Epithelial cell of prostate (primary cell): Measurements from ENCODE around the gene MEF2B.

Experiments
- DNase-seq: peaks from one replicate; pipeline ENCODE4 v3.0.0-alpha.2; 2011; ENCODE audit warnings: low read depth, low spot score
- H3K27ac ChIP-seq: fragments of 450-650 bp; 2 replicates; pipeline ENCODE4 v1.5.1; 2017; ENCODE audit warnings: mild to moderate bottlenecking

Gene MEF2B

DNA sequence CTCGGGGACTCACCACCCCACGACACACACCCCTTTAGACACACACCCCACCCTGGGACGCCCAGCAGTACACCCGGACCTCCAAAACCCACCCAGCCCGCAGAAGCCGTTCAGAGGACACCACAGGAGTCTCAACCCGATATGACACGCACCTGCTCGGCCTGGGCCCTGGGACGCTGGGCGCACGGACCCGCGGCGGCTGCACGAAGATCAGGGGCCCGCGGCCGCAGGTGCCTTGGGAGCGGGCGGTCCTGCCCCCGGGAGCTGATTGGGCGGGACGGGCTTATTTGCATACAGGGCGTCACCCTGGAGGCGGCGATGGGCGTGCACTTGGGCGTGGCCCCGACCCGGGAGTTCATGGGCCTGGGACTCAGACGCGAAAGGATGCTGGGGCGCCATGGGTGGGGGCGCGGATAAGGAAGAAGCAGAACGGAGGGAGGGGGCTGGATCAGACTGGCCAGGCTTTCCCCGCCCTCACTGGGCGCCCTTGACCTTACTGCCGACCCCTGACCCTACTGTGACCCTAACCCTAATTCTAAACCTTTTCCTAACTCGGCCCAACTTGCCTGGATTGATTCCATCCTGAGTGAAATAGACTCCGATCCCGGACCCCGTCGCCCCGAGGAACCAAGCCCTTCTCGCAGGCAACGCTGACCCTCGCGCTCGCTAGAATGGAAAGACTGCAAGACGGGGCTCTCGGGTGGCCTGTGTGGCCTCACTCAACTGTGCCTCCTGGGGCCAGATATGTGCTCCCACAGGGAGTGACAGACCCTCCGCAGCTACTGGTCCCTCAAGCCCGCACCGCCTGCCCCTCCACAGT lies at the start of gene MEF2B:
MEF2B (minus strand) TSS at position 211 of the 820 bp plus-strand sequence. CDS start 19,528 bp downstream, outside the sequence.
- no peak within 1 kb of the TSS for H3K27ac ChIP-seq
- no peak for DNase-seq

DNA sequence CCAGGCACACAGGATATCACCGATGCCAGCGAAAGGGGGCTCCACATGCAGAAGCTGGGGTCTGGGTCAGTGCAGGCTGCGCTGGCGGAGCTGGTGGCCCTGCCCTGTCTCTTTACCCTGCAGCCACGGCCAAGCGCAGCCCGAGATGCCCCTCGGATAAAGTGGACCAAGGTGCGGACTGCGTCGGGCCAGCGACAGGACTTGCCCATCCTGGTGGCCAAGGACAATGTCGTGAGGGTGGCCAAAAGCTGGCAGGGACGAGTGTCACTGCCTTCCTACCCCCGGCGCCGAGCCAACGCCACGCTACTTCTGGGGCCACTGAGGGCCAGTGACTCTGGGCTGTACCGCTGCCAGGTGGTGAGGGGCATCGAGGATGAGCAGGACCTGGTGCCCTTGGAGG lies 48.8 kb upstream of the MEF2B start:
- no peak overlapping the region for H3K27ac ChIP-seq
- no peak for DNase-seq

DNA sequence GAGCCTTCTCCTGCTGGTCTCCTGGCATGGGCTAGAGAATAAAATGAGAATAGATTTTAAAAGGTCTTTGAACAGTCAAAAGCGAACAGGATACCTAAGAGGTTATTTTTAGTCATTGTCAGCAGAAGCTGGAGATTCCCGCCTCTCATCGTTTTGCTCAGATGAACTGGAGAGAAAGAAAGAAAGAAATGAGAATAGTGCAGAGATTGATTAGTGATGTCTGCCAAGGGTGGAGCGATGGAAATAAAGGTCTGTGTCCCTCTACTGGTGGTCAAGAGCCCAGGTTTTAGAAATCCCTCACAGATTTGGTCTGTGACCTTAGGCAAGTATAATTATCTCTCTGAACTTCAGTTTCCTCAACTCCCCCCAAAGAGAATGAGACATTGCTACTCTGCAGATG lies 47.0 kb upstream of the MEF2B start:
- no peak overlapping the region for H3K27ac ChIP-seq
- DNase-seq: no peak

DNA sequence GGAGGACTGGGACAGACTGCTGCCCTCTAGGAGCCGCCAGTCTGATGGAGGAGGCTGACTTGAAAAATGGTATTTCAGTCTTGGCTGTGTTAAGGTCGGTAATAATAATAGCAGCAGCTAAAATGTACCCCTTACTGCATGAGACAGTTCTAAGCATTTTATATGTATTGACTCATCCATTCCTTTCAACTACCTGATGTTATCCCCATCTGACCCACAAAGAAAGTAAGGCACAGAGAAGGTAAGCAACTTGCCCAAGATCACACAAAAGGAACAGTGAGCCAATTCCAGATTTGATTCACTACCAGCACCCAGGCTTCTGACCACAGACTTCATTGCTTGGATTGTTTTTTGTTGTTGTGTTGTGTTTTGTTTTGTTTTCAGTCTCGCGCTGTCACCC lies 45.7 kb upstream of the MEF2B start:
- no peak overlapping the region for H3K27ac ChIP-seq
- no peak for DNase-seq

DNA sequence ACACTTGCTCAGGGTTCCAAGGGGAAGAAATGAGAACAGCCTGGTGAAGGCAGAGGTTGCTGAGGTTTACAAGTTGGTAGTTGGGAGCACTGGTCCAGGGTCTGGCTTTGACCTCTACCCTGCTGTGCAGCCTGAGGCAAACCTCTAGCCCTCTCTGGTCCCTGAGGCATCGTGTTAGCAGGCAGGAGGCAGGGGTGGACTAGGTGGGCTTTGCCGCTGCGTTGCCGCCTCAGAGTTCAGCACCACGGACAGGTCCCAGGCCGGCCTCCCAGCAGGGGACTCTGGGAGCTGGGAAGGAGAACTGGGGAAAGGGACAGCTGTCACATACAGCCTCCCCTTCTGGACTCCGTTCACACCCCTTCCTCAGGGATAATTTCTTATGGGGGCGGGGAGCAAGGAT lies 44.8 kb upstream of the MEF2B start:
- no peak for DNase-seq
- H3K27ac ChIP-seq: no peak overlapping the region

DNA sequence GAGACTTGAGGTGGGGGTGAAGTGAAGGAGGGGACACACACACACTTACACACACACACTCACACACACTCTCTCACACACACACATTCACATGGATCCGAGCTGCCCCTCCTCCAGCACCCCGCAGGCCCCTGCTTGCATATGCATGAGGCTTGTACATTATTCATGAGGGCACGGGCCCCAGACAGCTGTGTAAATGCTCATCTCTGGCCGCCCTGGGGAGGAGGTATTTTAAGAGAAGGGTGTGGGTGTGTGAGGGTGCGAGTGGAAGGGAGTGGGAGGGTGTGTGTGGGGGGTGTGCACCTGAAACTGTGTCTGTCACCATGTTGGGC lies 44.1 kb upstream of the MEF2B start:
- DNase-seq: no peak
- H3K27ac ChIP-seq: no peak overlapping the region

DNA sequence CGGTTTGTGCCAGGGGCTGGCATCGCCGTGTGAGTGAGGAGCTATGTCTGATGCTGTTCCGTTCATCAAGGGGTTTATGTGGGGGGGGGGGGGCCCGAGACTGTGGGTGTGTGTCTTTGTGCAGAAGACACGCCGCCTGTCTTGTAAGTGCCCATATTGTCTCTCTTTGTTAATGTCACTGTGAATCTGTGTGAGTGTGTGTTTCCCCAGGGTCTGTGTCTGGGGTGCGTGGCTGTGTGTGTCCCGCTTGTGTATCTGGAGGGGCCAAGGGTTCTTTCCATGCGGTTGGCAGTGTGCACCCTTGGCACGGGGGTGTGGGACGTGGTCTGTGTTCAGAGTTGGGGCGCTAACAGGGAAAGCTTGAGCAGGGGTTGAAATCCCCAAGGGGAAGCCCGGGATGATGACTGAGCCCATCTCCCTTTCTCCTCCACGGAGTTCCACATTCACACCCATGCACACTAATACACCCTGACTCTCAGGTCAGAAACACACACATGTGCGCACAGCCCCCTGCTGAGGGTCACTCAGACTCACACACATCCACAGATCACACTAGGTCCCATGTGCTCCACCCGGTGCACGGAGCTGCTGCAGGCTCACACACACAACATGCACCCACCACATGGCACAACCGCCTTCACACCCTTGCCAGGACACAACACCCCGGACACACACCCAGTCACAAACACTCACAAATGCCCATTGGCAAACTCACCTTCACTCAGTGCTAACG lies 43.5 kb upstream of the MEF2B start:
- no peak overlapping the region for H3K27ac ChIP-seq
- no peak for DNase-seq

DNA sequence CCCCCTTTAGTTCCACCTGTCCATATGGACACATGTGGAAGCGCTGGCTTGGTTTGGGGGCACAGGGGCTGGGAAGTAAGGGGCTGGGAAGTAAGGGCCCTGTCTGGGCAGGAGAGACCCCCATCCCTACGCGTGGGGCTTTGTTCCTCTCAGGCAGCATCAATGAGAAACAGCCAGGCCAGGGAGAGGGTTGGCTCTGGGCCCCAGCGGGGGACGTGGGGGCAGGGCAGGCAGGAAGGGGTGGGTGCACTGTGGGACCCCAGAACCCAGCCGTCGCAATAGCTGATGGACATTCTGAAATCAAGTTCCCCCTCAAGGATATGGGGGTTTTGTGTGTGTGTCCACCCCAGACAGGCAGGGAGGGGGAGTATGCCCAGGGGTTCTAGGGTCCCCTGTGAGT lies 42.9 kb upstream of the MEF2B start:
- DNase-seq: no peak
- no peak overlapping the region for H3K27ac ChIP-seq

DNA sequence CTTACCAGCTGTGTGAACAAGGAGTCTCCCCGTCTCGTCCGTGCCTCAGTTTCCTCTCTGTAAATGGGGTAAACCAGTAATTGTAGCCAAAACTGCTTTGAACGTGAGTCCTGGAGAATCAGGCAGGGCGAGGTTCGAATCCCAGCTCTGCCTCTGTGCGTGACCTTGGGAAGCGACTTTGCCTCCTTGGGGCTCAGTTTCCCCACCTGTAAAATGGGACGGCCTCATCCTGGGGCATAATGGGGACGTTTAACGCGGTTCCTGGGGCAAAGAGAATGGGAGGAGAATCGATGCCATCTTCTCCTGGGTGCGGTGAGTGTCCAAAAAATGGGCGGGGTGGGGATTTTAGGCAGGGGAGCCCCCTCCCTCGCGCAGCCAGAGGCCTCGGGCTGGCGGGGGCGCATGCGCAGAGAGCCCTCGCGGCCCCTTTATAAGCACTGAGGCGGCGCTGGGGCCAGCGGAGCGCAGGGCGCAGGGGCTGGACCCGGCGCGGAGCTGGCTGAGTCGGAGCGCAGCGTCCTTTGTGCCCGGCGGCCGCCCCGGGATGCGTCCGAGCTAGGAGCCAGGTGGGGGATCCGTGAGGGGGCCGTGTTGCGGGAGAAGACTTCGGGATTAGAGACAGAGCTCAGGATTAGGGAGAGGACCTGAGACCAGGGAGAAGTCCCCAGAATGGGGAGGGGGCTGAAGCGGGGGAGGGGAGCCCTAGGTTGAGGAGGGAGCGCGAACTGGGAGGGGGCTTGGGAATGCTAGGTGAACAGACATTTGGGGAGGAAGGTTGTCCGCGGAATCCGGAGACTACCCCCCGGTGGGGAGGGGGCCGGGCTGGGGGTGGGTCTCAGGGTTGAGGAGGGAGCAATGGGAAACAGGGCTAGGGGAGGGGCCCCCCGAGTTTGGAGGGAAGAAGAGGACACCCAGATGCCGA lies 41.7 kb upstream of the MEF2B start, which contains the start of gene NCAN:
NCAN (plus strand) TSS at position 460 of the 922 bp plus-strand sequence. CDS start 4,996 bp downstream, outside the sequence.
- no peak within 1 kb of the TSS for H3K27ac ChIP-seq
- no peak for DNase-seq

DNA sequence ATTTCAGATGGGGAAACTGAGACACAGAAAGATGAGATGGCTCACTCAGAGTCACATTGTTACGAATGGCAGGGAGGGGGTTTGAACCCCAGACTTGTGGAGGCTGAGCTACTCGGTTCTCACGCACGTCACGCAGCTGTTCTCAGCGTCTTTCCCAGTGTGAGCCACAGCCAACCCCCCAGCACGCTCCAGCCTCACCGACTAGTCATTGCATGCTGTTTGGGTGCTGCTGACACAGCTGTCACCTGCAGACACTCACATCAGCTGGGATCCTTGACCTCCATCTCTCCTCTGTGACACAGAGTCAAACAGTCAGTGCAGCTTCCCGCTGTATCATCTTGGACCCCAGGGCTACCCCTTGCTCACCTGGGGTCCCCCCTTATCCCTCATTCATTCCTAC lies 39.3 kb upstream of the MEF2B start:
- no peak overlapping the region for H3K27ac ChIP-seq
- no peak for DNase-seq

DNA sequence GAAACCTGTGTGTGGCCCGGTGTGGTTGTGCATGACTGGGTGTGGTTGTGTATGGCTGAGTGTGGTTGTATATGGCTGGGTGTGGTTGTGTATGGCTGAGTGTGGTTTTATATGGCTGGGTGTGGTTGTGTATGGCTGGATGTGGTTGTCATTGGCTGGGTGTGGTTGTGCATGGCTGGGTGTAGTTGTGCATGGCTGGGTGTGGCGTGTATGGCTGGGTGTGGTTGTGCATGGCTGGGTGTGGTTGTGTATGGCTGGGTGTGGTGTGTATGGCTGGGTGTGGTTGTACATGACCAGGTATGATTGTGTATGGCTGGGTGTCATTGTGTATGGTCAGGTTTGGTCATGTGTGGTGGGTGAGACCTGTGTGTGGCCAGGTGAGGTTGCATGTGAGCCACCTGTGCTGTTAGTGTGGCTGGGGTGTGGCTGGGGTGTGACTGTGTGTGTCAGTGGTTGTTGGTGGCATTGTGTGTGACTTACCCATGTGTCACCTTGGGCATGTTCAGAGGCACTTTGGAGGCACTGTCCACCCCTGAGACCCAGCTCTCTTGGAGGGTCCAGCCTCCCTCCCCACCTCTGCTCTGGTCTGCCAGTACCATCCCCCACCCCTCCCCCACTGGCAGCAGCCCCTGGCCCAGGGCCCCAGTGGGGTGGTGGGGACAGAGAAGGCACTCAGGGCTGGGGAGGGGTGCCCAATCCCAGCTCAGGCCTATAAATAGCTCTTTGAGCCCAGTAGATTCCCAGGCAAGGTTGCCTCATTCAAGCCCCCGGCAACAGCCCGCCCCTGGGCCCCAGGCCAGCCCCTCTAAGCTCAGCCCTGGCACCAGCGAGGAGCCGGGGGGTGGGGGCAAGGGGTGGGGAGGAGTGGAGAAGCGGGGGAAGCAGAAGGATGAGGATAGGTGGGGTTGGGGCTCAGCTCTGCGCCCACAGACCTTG lies 37.8 kb upstream of the MEF2B start:
- DNase-seq: no peak
- H3K27ac ChIP-seq: peak overlapping the region; percentile 45

DNA sequence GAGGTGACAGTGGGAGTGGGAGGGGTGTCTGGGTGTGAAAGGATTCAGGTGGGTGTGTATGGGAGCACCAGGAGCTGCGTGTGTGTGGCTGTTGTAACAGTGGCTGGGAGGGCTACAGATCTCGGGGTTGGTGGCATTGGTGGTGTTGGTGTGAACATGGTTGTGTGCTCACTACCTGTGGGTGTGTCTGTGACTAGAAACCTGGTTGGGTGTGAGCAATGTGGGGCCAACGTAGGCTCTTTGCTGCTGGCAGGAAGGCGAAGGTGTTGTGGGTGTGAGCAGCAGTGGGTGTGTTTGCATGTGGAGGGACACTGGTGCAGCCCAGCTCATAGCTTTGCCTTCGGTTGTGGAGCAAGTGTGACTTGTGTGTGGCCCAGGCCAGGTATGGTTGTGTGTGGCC lies 36.9 kb upstream of the MEF2B start:
- DNase-seq: no peak
- H3K27ac ChIP-seq: no peak overlapping the region

DNA sequence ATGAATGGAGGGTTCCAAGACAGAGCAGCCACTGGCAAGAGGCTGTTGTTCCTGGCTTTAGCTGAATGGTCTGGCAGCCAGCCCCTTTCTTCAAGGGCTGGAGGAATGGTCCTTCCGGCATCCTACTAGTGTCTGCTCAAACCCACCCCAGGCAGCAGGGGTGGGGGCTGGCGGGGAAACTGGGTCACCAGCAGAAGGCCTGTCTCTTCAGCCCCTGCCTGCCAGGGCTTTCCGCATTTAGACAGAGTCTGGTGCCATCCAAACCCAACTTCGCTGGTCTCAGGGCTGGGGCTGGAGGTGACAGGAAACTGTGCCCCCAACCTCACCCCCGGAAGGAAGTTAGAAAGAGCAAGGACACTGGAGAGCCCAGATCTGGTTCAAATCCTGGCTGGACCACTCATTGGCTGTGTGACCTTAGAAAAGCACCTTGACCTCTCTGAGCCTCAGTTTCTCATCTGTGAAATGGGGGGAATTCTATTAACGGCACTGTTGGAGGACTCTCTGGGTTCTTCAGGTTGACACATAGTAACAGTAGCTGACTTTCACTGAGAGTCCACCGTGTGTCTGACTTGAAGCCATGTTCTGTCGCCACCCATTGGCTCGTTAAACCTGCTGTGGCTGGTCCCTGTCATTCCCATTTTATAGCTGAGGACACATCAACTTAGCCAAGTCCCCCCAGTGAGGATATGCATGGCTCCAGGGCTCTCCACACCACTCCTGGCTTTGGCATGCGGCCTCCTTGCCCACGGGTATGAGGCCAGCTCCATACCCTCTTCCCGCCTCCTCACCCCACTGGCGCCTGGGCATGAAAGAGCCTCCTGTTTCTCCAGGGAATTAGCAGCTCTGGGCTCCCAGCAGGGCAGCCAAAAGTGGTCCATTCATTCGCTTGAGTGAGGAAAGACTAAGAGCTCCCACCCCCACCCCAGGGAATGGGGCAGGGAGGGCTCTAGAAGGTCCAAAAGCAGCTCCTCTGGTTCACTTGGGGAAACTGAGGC lies 35.6 kb upstream of the MEF2B start:
- no peak overlapping the region for H3K27ac ChIP-seq
- no peak for DNase-seq

DNA sequence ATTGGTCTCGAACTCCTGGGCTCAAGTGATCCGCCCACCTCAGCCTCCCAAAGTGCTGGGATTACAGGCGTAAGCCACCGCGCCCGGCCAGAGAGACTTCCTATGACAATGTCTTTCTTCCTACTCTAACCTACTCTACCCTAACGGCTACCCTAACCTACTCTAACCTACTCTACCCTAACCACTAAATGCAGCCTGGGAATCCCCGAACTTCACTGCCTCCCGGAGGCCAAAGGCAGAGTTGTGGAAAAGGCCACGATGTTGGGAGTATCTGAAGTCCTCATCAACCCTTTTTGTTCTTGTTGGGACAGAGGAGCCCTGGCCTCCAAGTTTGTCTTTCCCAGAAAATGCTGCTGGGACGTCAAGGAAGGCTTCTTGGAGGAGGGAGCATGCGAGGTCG lies 34.1 kb upstream of the MEF2B start:
- no peak overlapping the region for H3K27ac ChIP-seq
- no peak for DNase-seq

DNA sequence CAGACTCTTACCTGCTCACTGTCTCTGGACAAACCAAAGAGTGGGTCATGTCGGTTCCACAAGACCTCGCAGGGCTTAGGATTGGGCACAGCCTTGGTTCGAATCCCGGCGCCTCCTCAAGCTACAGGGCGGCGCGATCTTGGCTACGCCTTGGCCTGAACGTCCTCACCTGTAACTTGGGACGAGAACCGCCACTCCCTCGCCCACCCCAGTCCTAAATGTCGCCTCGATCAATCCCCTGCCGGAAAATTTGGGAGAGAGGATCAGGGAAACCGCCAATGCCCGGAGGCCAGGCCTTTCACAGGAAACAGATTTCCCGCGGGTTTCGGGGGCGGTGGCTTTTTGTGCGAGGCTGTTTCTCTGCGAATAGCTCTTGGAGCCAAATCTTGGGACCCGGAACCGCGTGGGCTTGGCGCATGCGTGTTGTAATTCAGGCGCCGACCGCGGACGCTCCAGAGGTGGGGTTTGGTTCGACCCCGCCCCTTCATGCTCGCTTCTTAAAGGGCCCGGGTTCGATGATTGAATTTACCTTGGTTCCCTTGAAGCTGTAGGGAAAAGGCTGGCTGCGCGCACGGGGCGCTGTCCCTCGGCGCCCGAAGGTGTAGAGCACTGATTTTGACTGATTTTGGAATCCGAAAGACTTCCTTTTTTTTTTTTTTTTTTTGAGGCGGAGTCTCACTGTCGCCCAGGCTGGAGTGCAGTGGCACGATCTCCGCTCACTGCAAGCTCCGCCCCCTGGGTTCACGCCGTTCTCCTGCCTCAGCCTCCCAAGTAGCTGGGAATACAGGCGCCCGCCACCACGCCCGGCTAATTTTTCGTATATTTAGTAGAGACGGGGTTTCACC lies 33.2 kb upstream of the MEF2B start, which contains the start of gene NR2C2AP:
NR2C2AP (minus strand) TSS at position 403 of the 845 bp plus-strand sequence; CDS start at position 49, 354 bp downstream.
- DNase-seq: peak; percentile 40
- peak within 1 kb of the TSS; percentile 51 for H3K27ac ChIP-seq

DNA sequence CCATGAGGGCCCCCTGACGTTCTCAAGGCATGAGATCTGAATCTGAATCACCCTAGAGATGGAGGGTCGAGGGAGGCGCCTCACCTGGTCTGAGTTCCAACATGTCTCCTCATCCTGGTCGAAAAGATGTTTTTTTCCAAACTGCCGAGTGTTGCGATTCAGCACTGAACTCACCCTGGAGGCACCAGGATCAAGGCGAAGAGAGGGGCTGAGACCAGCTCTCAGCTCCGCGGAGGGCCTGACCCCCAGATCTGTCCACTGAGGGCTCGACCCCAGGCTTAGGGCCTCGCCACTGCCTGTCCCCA lies 32.6 kb upstream of the MEF2B start:
- no peak for DNase-seq

More for the DNA sequence above, 32.6 kb upstream of the MEF2B start:
- H3K27ac ChIP-seq: peak overlapping the region; percentile 51
